Peyer's patch (tissue), 4 donors: Measurements from ENCODE around the gene MAPT.

ENCODE experiments used
- POLR2A ChIP-seq, 2 donors: fragments of 450-650 bp; IDR thresholded peaks; one replicate each; pipeline ENCODE4 v1.5.1; 2017; ENCODE audit warnings: antibody characterized with exemption in 2 of 2, mild to moderate bottlenecking in 2 of 2, moderate library complexity in 2 of 2
- TF ChIP-seq, protein P1 (sequence below), 6 experiments: fragments of 450-650 bp in 4 of 6; fragments of 200-600 bp in 2 of 6; sonication (generic) in 1 of 6; IDR thresholded peaks; one replicate each; pipeline ENCODE4 v1.5.1; 2017 to 2019; ENCODE audit warnings: antibody characterized with exemption in 6 of 6, mild to moderate bottlenecking in 3 of 6, moderate library complexity in 1 of 6

- TF ChIP-seq, protein P1, sequence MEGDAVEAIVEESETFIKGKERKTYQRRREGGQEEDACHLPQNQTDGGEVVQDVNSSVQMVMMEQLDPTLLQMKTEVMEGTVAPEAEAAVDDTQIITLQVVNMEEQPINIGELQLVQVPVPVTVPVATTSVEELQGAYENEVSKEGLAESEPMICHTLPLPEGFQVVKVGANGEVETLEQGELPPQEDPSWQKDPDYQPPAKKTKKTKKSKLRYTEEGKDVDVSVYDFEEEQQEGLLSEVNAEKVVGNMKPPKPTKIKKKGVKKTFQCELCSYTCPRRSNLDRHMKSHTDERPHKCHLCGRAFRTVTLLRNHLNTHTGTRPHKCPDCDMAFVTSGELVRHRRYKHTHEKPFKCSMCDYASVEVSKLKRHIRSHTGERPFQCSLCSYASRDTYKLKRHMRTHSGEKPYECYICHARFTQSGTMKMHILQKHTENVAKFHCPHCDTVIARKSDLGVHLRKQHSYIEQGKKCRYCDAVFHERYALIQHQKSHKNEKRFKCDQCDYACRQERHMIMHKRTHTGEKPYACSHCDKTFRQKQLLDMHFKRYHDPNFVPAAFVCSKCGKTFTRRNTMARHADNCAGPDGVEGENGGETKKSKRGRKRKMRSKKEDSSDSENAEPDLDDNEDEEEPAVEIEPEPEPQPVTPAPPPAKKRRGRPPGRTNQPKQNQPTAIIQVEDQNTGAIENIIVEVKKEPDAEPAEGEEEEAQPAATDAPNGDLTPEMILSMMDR (IDR thresholded peaks at IDR 0.05): no peak
- TF ChIP-seq POLR2A (IDR thresholded peaks at IDR 0.05): no peak
Observed at GRCh38 chr17:45924332-45924820, 30.0 kb downstream of the MAPT start.
